ENCODE results near the gene EPB41. TPM values are rescaled to one million over a fixed set of nuclear protein-coding genes. Genes with fewer than 3 reads are reported as not detected.
"Not testable (repeated sequence)": the region's sequence is repeated elsewhere in the genome, so short reads cannot be mapped to it uniquely, and the experiment has no call there.

Gene EPB41
- 33.0 TPM for total RNA-seq

DNA sequence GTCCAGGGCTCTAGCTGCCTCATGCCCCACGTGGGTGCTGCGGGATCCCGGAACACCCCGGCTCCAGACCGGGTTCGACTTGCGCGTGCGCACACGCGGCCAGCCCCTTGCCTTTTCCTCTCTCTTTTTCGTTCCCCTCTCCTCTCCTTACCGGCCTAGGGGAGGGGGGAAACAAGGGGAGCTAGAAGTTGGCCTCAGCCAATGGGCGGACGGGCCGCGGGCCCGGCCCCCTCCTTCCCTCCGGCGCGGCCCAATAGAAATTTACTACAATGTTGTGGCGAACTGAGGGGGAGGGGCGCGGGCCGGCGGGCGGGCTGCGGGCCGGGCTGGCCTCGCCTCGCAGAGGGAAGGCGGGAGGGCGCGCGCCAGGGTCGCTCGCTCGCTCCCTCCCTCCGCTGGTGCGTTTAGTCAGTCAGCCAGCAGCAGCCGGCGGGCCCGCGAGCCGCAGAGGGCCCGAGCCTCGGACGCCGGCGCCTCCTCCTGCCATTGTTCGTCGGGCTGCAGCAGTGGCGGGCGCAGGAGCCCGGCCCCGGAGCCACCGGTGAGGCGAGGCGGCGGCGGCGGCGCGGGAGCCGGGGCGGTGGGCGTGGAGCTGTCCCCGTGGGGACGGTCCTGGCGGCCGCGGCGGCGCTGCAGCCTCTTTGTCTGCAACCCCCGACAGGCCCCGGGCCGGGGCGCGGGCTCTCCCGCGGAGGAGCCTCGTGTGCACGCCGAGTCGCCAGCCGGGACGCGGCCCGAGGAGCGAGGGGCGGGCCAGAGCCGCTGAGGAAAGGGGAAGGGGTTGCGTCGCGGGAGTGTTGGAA is at the start of gene EPB41:
Gene EPB41 (plus strand): TSS at position 342 of the 803 bp plus-strand sequence. CDS start 72,869 bp downstream, outside the sequence.
- ATAC-seq: peak; percentile 90

DNA sequence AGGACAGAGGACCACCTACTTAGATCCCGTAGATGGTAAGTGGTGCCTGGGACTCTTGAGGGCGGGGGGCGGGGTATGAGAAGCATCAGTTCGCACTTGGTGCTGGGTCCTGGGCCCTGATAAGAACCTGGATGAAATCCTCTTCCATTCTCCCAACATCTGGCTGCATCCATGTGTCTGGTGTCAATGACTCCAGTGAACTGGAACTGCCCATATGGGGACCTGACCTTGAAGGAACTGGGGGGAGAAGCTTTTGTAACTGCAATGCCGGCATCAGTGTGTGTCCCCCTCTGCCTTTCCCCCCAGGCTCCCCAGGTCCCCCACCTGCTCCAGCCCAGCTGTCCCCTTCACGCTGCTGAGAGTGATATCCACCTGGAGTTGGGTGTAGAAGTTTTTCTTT is 49.7 kb upstream of the EPB41 start:
- no peak for ATAC-seq

DNA sequence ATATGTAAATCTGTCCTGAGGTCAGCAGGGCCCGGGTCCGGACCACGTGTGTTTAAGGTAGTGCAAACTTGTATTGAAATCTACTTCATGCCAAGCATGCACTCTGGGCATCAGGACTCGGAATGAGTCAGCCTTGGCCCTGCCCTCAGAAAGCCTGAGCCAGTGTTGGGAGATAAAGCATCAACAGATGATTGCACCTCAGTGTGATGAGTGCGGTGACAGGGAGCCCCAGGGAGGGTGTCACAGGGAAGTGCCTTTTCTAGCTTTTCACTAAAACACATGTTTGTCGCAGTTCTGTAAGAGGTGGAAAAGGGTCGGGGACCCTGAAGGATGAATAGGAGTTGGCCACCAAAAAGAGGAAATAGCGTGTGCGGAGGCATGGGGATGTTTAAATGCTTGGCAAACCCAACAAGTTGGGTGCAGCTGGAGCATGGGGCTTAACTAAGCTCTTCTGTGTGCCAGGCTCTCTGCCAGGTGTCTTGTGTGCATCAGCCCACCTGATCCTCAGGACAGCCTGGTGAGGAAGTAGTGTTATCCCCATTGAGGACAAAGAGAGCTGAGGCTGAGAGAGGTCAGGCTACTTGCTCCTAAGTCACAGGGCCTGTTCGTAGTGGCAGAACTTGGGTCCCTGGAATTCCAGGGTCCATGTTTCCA is 48.2 kb upstream of the EPB41 start:
- ATAC-seq: peak; percentile 54

DNA sequence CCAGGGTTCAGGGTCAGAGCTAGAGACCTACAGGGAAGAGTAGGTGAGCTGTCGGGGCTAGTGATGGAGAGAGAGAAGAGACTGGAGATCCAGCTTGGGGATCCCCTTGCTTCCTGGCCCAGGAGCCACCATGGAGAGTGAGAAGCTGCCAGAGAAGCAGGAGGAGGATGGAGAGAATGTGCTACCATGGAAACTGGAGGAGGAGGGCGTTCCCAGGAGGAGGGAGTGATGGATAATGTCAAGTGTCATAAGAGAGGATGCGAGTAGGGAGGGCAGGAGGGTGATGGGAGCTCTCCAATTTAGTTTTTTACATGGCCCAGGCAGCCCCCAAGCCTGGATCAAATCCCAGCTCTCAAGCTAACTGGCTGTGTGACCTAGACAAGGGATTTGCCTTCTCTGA is 46.5 kb upstream of the EPB41 start:
- ATAC-seq: no peak

DNA sequence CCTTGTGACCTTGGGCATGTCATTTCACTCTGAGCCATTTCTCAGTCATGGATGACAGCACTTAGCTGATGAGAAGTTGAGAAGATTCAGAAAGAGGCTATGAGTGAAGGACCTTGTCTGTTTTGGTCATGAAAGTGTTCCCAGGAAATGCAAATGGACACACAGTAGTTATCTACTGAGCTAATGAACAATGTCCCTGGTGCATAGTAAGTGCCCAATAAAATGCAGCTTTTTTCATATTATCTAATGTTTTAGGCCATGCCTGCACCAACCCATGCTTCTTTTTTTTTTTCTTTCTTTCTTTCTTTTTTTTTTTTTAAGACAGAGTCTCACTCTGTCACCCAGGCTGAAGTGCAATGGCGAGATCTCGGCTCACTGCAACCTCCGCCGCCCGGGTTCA is 44.4 kb upstream of the EPB41 start:
- no peak for ATAC-seq

DNA sequence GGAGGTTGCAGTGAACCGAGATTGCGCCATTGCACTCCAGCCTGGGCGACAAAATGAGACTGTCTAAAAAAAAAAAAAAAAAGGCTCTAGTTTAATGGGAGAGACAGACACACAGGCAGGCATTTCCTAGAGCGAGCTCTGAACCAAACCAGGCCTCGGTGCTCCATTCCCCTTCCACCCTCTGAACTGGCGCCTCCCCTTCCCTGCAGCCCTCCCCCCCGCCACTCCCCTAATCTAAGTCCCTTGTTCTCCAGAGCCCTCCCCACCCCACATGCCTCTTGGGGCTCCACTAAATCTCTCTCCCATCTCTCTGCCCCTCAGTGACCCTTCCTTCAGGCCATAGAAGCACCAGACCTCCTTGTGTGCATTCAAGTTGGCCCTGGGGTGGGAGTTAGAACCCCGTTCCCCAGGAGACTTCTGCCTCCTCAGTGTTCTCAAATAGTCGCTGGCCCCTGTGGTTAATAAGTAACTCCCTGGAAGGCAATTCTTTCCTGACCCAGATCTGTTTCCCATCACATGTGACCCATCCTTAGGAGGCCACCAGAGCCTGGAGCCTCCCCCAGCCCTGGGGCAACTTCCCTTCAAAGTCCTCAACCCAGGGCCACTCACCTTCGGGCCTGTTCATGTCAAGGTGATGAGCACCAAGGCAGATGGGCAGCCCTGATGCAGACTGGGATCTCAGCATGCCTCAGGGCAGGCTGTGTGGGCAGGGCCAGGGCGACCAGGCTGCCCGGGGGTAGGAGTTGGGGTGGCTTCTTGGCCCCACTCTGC is 42.6 kb upstream of the EPB41 start:
- ATAC-seq: no peak

DNA sequence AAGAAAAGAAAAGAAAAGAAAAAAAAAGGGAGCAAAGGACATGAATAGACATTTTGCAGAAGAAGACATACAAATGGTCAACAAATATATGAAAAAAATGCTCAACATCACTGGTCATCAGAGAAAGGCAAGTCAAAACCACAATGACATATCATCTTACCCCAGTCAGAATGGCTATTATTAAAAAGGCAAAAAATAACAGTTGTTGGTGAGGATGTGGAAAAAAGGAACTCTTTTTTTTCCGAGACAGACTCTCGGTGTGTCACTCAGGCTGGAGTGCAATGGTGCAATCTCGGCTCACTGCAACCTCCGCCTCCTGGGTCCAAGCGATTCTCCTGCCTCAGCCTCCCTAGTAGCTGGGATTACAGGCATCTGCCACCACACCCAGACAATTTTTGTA is 39.2 kb upstream of the EPB41 start:
- ATAC-seq: not testable (repeated sequence)

DNA sequence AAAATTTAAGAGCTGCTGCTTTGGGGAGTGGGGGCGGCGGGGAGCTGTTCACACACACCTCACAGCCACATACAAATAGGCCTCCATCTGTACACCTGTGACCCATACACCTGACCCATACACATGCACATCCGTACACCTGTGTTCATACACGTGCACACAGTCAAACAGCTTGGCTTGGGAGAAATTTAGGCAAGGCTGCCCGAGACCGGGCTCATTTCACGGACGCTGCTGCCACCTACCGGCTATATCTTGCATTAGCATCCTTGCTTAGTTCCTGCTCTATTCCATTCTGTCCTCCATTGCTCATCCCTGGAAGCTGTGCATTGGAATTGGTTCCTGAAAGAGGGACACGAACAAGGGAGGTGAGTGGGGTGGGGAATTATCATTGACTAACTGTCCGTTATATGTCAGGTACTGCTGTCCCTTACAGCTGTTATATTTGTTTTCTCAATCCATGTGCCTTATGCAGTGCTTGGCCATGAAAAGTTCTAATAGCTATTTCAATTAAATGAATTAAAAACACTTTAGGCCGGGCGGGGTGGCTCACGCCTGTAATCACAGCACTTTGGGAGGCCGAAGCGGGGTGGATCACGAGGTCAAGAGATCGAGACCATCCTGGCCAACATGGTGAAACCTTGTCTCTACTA is 37.1 kb upstream of the EPB41 start:
- ATAC-seq: peak; percentile 83

DNA sequence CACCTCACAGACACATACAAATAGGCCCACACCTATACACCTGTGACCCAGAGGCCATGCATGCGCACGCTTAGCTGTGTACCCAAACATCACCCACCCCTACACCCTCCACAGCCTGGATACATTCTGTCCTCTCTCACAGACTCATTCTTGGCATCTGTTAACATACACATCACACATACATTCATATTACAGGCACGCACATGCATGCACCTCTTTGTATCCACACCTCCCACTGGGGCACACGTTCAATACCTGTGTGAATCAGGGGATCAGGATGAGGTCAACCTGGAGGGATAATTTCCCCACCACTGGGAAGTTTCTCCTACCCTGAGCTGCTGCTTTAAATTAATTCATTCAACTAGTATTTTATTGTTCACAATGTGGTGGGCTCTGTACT is 35.6 kb upstream of the EPB41 start:
- ATAC-seq: peak; percentile 77

DNA sequence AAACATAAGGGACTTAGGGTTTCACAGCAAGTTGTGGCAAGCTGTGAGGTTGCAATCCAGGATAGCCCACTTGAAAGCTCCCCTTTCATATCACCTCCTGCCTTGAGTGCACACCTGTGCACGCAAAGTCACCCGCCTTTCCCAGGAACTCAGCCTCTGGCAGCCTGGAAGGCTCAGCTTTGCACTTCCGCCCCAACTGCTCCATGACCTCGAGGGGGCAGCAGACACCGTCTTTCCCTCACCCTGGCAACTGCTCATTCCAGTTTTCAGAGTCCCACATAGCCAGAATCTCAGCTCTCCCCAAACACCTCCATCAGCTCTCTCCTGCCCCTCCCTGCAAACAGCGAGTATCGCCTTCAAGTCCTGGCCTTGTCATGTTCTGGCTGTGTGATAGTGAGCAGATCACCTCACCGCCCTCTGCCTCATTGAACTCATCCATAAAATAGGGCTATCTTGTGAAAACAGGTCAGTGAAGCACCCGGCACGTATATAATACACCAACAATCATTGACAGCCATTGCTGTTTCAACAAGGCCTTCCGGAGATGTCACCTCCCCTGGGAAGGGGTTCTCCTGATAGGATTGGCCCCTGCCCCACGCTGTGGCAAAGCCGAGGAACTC is 32.2 kb upstream of the EPB41 start:
- peak; percentile 67 for ATAC-seq

DNA sequence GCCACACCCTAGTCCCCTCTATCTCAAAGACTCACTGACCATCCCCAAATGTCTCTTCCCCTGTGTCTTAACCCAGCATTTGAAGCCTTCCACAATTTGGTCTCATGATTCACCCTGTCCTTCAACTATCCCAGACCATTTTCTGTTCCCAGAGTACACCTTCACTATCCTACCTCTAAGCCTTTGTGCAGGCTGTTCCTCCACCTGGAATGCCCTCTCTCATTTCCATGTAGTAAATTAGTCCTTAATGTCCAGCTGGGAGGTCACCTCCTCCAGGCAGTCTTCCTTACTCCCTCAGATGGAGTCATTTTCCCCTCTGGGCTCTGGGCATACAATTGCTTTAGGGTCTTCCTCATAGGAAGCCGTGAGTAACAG is 31.1 kb upstream of the EPB41 start:
- ATAC-seq: no peak

DNA sequence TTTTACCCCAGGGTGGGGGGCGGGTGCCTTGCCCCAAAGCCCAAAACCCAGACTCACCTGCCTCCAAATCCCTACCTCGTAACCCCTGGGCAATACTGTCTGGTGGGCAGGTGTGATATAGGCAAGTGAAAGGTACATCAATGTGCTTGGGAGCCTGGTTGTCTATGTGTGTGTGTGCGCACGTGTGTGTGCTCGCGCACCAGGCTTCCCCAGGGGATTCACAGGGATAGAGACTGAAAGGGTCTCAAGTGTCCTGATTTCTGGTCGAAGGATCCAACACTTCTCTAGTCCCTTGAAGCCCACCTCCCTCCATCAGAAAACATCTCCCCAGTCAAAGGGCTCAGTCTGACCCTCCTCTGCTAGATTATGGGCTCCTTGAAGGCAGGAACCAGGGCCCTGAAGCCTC is 28.9 kb upstream of the EPB41 start:
- no peak for ATAC-seq

DNA sequence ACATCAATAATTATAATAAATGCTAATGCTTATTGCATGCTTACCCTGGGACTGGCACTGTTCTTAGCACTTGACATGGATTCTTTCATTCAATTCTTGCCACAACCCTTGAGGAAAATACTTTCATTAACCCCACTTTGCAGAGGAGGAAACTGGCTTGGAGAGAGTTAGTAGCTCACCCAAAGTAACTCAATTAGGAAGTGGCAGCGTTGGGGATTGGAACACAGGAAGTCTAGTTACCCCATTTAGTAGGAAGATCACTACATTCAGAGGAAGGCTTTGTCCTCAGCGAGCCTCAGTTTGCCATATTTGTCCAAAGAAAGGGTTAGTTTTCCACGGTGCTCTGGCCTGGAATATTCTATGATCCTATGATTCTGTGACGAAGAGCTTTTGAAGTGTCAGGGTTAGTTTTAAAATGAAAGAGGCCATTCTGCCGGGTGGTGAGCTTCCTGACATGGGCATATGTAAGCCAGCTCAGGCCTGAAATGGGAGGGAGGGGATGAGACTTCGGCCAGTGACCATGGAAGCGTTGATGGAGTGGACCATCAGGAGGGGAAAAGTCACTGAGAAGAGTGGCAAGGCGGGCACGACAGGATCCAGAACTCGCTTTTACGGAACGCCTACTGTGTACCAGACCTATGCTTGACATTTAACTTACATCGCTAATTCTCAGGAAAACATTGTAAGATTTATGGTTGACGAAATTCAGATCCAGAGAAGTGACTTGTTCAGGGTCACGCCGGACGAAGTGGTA is 28.2 kb upstream of the EPB41 start:
- ATAC-seq: no peak

DNA sequence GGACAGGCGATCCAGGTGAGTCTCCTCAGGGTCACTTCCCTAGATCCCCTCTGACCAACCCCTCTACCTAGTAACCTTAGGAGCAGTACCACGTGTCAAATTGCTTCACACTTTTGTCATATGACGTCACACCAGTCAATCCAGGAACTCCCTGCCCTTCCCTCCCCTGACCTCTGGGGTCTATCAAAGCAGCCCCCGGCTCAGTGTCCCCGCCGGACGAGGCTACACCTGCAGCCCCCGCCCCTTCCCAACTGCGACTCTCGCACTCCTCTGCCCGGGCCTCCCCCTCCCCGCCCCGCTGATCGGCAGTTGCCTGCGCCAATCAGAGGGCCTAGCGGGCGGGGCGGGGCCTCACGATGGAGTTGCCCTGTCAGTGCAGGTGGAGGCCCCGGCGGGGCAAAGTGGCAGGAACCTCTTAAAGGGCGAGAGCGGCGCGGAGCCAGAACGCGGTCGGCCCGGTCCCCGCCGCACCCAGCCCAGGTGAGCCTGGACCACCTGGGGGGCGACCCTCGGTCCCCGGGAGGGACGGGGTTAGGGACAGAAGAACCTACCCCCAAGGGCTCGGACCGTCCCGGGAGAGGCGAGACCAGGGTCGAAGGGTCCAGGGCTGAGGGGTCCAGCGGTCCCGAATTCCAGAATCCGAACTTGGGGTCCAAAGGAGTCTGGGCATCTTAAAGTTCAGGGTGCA is 27.5 kb upstream of the EPB41 start:
- peak; percentile 81 for ATAC-seq

DNA sequence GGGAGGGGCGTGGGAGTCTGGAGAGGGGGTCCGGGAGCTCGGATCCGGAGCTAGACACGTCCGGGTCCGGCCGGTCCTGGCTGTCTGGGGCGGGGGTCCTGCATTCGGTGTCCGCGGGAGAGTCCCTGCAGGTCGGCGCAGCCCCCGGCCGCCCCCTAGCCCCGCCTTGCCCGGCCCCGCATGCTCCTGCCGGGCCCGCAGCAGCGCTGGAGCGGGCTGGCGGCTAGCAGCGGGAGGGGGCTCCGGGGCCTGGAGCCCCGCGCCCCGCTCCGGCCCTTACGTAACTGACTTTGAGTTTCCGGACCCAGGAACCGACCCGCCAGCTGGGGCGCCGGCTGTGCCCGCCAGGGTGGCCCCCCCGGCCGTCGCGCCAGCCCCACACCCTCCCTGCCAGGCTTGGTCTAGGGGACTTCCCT is 26.9 kb upstream of the EPB41 start:
- ATAC-seq: peak; percentile 7

DNA sequence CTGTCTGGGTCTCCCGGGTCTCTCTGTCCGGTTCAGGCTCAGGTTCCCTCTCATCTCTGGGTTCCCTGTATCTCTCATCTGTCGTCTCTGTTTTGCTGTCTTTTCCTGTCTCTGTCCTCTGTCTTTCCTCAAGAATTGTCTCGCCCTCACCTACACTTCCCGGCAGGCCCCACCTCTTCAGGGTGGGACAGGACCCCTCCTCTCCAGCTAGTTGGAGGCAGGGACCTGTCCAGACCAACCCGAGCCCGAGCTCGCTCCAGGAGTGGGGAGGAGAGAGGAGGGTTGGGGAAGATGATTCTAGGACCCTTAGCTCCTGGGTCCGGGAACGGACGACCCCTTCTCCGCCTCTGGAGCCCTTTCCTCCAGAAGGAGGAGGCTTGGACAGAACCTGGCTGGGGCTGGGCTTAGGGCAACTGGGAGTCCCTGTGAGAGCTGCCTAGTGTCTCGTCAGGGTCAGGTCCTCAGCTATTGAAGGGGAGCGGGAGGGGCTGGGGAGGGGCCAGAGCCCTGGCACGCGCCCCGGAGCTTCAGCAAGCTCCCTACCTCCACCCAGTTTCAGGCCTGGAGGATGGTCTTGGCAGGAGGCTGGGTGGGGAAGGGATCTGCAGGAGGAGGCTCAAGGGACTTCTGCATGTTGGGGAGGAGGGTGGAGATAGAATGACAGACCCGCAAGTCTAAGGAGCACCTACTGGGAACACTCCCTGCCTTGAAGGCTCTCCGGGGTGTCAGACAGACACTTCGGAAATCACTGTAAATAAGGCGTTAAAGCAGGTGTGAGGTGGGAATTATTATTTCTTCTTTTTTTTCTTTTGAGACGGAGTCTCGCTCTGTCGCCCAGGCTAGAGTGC is 26.3 kb upstream of the EPB41 start:
- ATAC-seq: peak; percentile 4

DNA sequence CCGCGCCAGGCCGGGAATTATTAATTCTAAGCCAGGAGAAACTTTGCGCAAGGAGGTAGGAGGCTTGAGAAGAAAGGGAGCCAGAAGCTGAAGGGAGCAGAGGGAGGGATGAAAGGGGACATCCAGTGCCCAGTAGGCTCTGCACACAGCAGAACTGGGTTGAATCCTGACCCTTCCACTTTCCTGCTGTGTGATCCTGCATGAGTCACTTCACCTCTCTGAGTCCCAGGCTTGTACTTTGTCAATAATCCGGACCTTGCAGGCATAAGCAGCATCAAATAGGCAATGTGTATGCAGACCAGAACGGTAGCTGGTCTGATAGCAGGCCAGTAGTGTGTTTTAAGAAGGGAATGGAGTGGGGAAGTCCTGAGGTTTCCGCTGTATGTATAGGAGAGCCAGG is 25.5 kb upstream of the EPB41 start:
- ATAC-seq: no peak

DNA sequence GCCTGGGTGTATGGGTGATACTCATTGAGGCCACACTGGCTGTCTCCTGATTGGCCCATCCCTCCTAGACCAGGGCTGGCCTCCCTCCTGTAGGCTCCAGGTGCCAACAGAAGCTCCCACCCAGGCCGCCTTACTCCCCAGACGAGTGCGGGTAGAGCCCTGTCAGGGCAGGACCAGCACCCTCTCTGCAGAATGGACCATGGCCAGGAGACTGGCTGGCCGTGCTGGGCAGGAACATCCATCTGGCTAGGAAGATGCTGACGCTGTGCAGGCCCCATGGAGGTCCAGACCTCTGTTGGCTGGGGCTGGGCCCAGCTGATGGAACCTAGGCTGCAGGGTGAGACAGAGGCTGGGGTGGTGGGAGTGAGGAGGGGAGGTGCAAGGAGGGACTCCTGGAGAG is 25.0 kb upstream of the EPB41 start:
- ATAC-seq: no peak

DNA sequence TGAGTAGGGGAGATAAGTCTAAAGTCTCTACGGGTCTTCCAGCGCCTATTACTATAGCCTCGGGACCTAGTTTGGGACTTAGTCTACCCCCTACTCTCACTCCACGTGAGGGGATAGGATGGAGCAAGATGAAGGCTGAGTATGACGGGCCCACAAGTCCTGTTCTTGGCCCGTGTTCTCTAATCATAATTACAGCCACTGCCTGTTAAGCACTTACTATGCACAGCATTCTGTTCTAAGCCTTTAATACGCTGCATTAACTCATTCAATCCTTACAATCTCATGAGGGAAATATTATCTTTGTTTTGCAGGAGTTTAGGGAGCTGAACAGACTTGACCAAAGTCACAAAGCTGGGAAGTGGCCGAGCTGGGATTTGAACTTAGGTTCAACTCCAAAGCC is 23.9 kb upstream of the EPB41 start:
- no peak for ATAC-seq

DNA sequence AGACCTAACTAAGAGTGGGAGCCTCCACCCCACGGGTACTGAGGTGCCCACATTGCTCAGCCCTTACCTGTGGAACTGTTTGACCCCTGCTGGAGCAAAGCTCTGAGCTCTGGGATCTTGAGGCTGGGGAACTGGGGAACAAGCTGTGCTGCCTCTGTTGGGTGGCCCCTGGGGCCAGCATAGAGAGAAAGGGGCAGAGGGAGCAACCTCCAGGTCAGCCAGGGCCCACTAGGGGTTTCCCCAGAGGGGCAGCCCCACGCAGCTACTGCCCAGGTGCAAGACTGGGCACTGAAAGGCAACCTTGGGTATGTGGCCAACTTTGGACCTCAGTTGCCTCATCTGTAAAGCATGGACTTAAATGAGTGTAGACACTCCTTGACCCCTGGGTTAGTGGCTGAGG is 23.5 kb upstream of the EPB41 start:
- no peak for ATAC-seq
